Measurements from ENCODE around the gene AGT. TPM values are rescaled to one million over a fixed set of nuclear protein-coding genes. Genes with fewer than 3 reads are reported as not detected.

The AGT gene
- total RNA-seq, 1 experiment from 2014 or later = 0.93 TPM

DNA sequence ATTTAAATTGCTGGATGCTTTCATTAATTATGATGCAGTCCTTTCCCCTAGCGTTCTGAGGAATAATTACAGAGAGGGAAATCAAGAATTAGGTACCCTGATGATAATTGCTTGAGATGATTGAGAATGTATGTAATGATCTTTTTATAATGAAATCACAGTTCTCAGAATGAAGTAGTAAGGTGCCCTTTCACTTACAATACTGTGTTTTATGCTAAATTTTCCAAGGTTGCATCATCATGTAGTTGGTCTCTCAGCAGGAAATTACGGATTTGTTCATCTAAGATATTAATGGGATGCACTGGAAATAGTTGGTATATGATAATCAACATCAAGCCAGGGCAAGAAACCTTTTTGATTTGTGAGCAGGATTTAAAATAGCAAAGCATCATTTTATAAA, 34.1 kb downstream of the AGT start:
- no peak overlapping the region for H2AFZ ChIP-seq (ENCODE audit: low read depth, low read length, poor library complexity, severe bottlenecking)
- no TSS peak for BruUV-seq (replicated peaks)
- no peaks in the 10 kb centered on the region for H3K9me2 ChIP-seq (ENCODE audit: insufficient read depth)
- H4K20me1 ChIP-seq (ENCODE audit: insufficient read depth) = no peaks in the 10 kb centered on the region
- TF ChIP-seq ZNF274 (IDR thresholded peaks at IDR 0.05; ENCODE audit: low read depth, low read length) (no peak), ELF1 (IDR thresholded peaks at IDR 0.05; ENCODE audit: borderline replicate concordance, low read depth) (no peak), TCF7L2 (IDR thresholded peaks at IDR 0.05; ENCODE audit: borderline replicate concordance, extremely low read depth, insufficient read depth, insufficient read length) (no peak), SIN3A (IDR thresholded peaks at IDR 0.05; ENCODE audit: low read depth) (no peak)
- H3K36me3 ChIP-seq (ENCODE audit: control insufficient read depth in 1 of 2, insufficient read depth in 2 of 2, low read length in 2 of 2) = peaks cover 6 to 15% of the 10 kb centered on the region in 2 experiments; a peak in 3 of 4 replicates
- intact Hi-C loops (cut with micrococcal nuclease) = no loop called here
- H3K27me3 ChIP-seq (ENCODE audit: insufficient read depth, low read length) = no peaks in the 10 kb centered on the region
- ChIA-PET CTCF (no interaction called here), POLR2A (no interaction called here), RAD21 (ENCODE audit: low non-redundant PET in 1 of 2, low total read pairs in 2 of 2, uncharacterized antibody in 2 of 2, unreplicated experiment in 2 of 2) (no interaction called here)
- H3K4me2 ChIP-seq (ENCODE audit: low read length) = no peak overlapping the region
- H3K79me2 ChIP-seq (ENCODE audit: insufficient read depth, low read length) = no peaks in the 10 kb centered on the region
- H3K4me1 ChIP-seq (ENCODE audit: control insufficient read depth in 1 of 2, insufficient read depth in 2 of 2, low read length in 2 of 2) = peaks cover 29 to 34% of the 10 kb centered on the region in 2 experiments
- H3K4me3 ChIP-seq (replicated peaks in 1 of 2; ENCODE audit: low read depth in 1 of 2, low read length in 2 of 2) = no peak overlapping the region
- DNase-seq (ENCODE audit: low read depth, low spot score) (no peak), ATAC-seq (no peak)
- H3K9ac ChIP-seq (ENCODE audit: low read length) = no peak overlapping the region
- no peak overlapping the region for H3K27ac ChIP-seq (ENCODE audit: low read depth, low read length)
- H3K9me3 ChIP-seq (ENCODE audit: control insufficient read depth in 1 of 2, insufficient read depth in 1 of 2, low read depth in 1 of 2, low read length in 2 of 2) = no peaks in the 10 kb centered on the region

GRCh38 chr1:230679192-230679591, 34.7 kb downstream of the AGT start:
- Histone ChIP-seq H4K20me1 (ENCODE audit: insufficient read depth) (no peaks in the 10 kb centered on the region), H3K4me2 (ENCODE audit: low read length) (no peak overlapping the region), H3K79me2 (ENCODE audit: insufficient read depth, low read length) (no peaks in the 10 kb centered on the region), H3K4me1 (ENCODE audit: control insufficient read depth in 1 of 2, insufficient read depth in 2 of 2, low read length in 2 of 2) (peaks cover 25 to 31% of the 10 kb centered on the region in 2 experiments), H3K4me3 (replicated peaks in 1 of 2; ENCODE audit: low read depth in 1 of 2, low read length in 2 of 2) (no peak overlapping the region), H3K36me3 (ENCODE audit: control insufficient read depth in 1 of 2, insufficient read depth in 2 of 2, low read length in 2 of 2) (peaks cover 6 to 16% of the 10 kb centered on the region in 2 experiments; a peak in 3 of 4 replicates), H3K9me3 (ENCODE audit: control insufficient read depth in 1 of 2, insufficient read depth in 1 of 2, low read depth in 1 of 2, low read length in 2 of 2) (no peaks in the 10 kb centered on the region), H3K27ac (ENCODE audit: low read depth, low read length) (no peak overlapping the region), H2AFZ (ENCODE audit: low read depth, low read length, poor library complexity, severe bottlenecking) (no peak overlapping the region), H3K27me3 (ENCODE audit: insufficient read depth, low read length) (no peaks in the 10 kb centered on the region), H3K9me2 (ENCODE audit: insufficient read depth) (no peaks in the 10 kb centered on the region), H3K9ac (ENCODE audit: low read length) (no peak overlapping the region)
- RAD21 ChIA-PET (ENCODE audit: low non-redundant PET in 1 of 2, low total read pairs in 2 of 2, uncharacterized antibody in 2 of 2, unreplicated experiment in 2 of 2) = no interaction called here
- POLR2A ChIA-PET = no interaction called here
- no peak for TF ChIP-seq CEBPB (IDR thresholded peaks at IDR 0.05; ENCODE audit: low read depth)
- no TSS peak for BruUV-seq (replicated peaks)
- no peak for DNase-seq (ENCODE audit: low read depth, low spot score)
- intact Hi-C loops (cut with micrococcal nuclease) = no loop called here
- no peak for ATAC-seq
- CTCF ChIA-PET = no interaction called here
